Endothelial cell of umbilical vein (primary cell): ENCODE results near the gene LRP1B. TPM values are rescaled to one million over a fixed set of nuclear protein-coding genes. Genes with fewer than 3 reads are reported as not detected.

Source experiments
- BruUV-seq: library from RNA; stranded (reverse); fragments of 400-500 nt; replicated peaks from 2 replicates; lab custom pipeline; 2021; lab: Mats Ljungman, UMichigan
- CTCF ChIA-PET: fragments of 300-600, 350-600 bp; sonication (Branson Sonifier 250); formaldehyde crosslinking; loops from one replicate; lab custom pipeline; 2021; ENCODE audit warnings: antibody characterized with exemption, inconsistent platforms; lab: Charles Lee
- POLR2A ChIA-PET: fragments of 300-600, 350-600 bp; sonication (Branson Sonifier 250); formaldehyde crosslinking; loops from one replicate; lab custom pipeline; 2021; ENCODE audit warnings: antibody characterized with exemption, inconsistent platforms; lab: Charles Lee
- DNase-seq: peaks from one replicate; pipeline ENCODE4 v3.0.0-alpha.2; 2011; ENCODE audit warnings: low read depth, low spot score
- FAIRE-seq: peaks from 2 replicates; lab custom pipeline; 2011; peaks lifted over from hg19 to GRCh38; lab: Jason Lieb, UNC
- H2AFZ ChIP-seq: 2 replicates; pipeline ENCODE4 v1.6.0; 2012; ENCODE audit warnings: low read depth, low read length, control low read depth, inconsistent platforms
- H3K27ac ChIP-seq: 2 replicates; pipeline ENCODE4 v1.5.1; 2011; ENCODE audit warnings: low read depth, mild to moderate bottlenecking, control low read depth, low read length, moderate library complexity; ENCODE audit not compliant: insufficient read depth
- H3K27me3 ChIP-seq, 2 experiments: 2 replicates each; pipeline versions ENCODE4 v1.6.0 to v1.6.1; 2011; ENCODE audit warnings: low read length in 2 of 2, mixed read lengths in 1 of 2; ENCODE audit not compliant: control insufficient read depth in 2 of 2, insufficient read depth in 2 of 2
- H3K36me3 ChIP-seq, 2 experiments: 2 replicates in 1 of 2; 3 replicates in 1 of 2; pipeline ENCODE4 v1.5.1; 2011; ENCODE audit warnings: low read length in 2 of 2, mild to moderate bottlenecking in 1 of 2, moderate library complexity in 1 of 2; ENCODE audit not compliant: control insufficient read depth in 2 of 2, insufficient read depth in 2 of 2; ENCODE audit errors: extremely low read depth in 1 of 2
- H3K4me1 ChIP-seq: 3 replicates; pipeline ENCODE4 v1.5.1; 2011; ENCODE audit warnings: mild to moderate bottlenecking, low read length; ENCODE audit not compliant: control insufficient read depth, insufficient read depth; ENCODE audit errors: extremely low read depth
- H3K4me2 ChIP-seq: 2 replicates; pipeline ENCODE4 v1.6.1; 2011; ENCODE audit warnings: low read length, control low read depth, mixed read lengths; ENCODE audit not compliant: insufficient read depth
- H3K4me3 ChIP-seq, 3 experiments: fragments of 200-600 bp in 1 of 3; sonication (generic), shearing (Covaris generic) in 1 of 3; replicated peaks in 1 of 3; 2 replicates each; pipeline ENCODE4 v1.5.1; 2011 to 2016; ENCODE audit warnings: control low read depth in 3 of 3, low read length in 3 of 3, mild to moderate bottlenecking in 2 of 3, inconsistent platforms in 1 of 3, low read depth in 1 of 3, moderate library complexity in 1 of 3; ENCODE audit not compliant: insufficient read depth in 1 of 3
- H3K79me2 ChIP-seq: 2 replicates; pipeline ENCODE4 v1.6.0; 2012; ENCODE audit warnings: low read length, inconsistent platforms; ENCODE audit not compliant: control insufficient read depth, insufficient read depth
- H3K9ac ChIP-seq: replicated peaks from 2 replicates; pipeline ENCODE3; 2011; ENCODE audit warnings: low read length, control low read depth; ENCODE audit not compliant: insufficient read depth; ENCODE audit errors: extremely low read depth
- H3K9me1 ChIP-seq: replicated peaks from 3 replicates; pipeline ENCODE4 v1.6.0; 2011; ENCODE audit warnings: mild to moderate bottlenecking, low read length; ENCODE audit not compliant: control insufficient read depth, insufficient read depth; ENCODE audit errors: extremely low read depth
- H3K9me3 ChIP-seq: replicated peaks from 2 replicates; pipeline ENCODE4 v1.5.1; 2012; ENCODE audit warnings: low read length, inconsistent platforms; ENCODE audit not compliant: control insufficient read depth, insufficient read depth
- H4K20me1 ChIP-seq: replicated peaks from 2 replicates; pipeline ENCODE3; 2011; ENCODE audit warnings: mild to moderate bottlenecking, low read length; ENCODE audit not compliant: control insufficient read depth, insufficient read depth; ENCODE audit errors: extremely low read depth
- EZH2 ChIP-seq: IDR thresholded peaks from 2 replicates; pipeline ENCODE4 v1.6.1; 2012; ENCODE audit warnings: borderline replicate concordance, low read depth, mild to moderate bottlenecking, moderate library complexity, low read length, inconsistent platforms; ENCODE audit not compliant: severe bottlenecking
- FOS ChIP-seq: IDR thresholded peaks from 2 replicates; pipeline ENCODE4 v1.6.1; 2011; ENCODE audit warnings: mild to moderate bottlenecking, low read length, moderate library complexity, borderline replicate concordance; ENCODE audit not compliant: insufficient read depth
- GATA2 ChIP-seq: IDR thresholded peaks from 2 replicates; pipeline ENCODE4 v1.7.0; 2011; ENCODE audit warnings: low read depth, mild to moderate bottlenecking, moderate library complexity, mixed read lengths, low read length; ENCODE audit not compliant: insufficient read length, insufficient read depth
- JUN ChIP-seq: IDR thresholded peaks from 2 replicates; pipeline ENCODE4 v1.6.1; 2011; ENCODE audit warnings: borderline replicate concordance, low read depth; ENCODE audit not compliant: insufficient read length, insufficient read depth
- MYC ChIP-seq: IDR thresholded peaks from one replicate; pipeline ENCODE4 v1.6.1; 2011; ENCODE audit warnings: mild to moderate bottlenecking, low read depth, low read length
- POLR2A ChIP-seq: IDR thresholded peaks from 2 replicates; pipeline ENCODE4 v1.6.1; 2012; ENCODE audit warnings: low read depth, mild to moderate bottlenecking, control low read depth, low read length
- POLR2AphosphoS5 ChIP-seq: IDR thresholded peaks from 2 replicates; pipeline ENCODE4 v1.6.1; 2012; ENCODE audit warnings: low read depth, mild to moderate bottlenecking, control low read depth, low read length, moderate library complexity; ENCODE audit not compliant: insufficient read depth
- dilution Hi-C: fragments of 300-500 bp; cut with MboI; formaldehyde crosslinking; loops from one replicate; pipeline ENCODE4 v1.15.0; 2019; ENCODE audit warnings: low sequenced_read_pairs; ENCODE audit not compliant: extremely low pct_ligation_motif_present
- intact Hi-C: fragments of 100-400 bp; cut with micrococcal nuclease; formaldehyde crosslinking; loops from one replicate; pipeline ENCODE4 v1.10.0; 2022
- polyA plus RNA-seq, 4 experiments: library from polyadenylated mRNA; depleted of rRNA in 3 of 4; stranded (reverse) in 3 of 4; unstranded in 1 of 4; fragments of >200 nt; gene quantifications; 2 replicates each; pipeline versions ENCODE4 v1.2.1 to v1.2.3, GENCODE V29; 2011 to 2012; ENCODE audit warnings: missing spikeins in 1 of 4
- total RNA-seq: library from RNA; stranded (reverse); gene quantifications from 2 replicates; pipeline ENCODE4 v1.2.3, GENCODE V29; 2021
- TF ChIP-seq, protein P1 (sequence below): IDR thresholded peaks from 2 replicates; pipeline ENCODE4 v1.6.1; 2011; ENCODE audit not compliant: insufficient read depth, insufficient read length
- TF ChIP-seq, protein P2 (sequence below), 2 donors: IDR thresholded peaks; 1 replicate in 1 of 2; 2 replicates in 1 of 2; pipeline ENCODE4 v1.5.1; 2011; ENCODE audit warnings: low read length in 2 of 2, mild to moderate bottlenecking in 2 of 2, moderate library complexity in 2 of 2, control low read depth in 1 of 2, inconsistent platforms in 1 of 2, low read depth in 1 of 2; ENCODE audit not compliant: insufficient read depth in 1 of 2; ENCODE audit errors: extremely low read depth in 1 of 2

The LRP1B gene
- total and polyA plus RNA-seq, 2 donors (not counting 3 experiments of a cell fraction or from before 2014, with no cell fraction given): 0.03 to 0.07 TPM

DNA sequence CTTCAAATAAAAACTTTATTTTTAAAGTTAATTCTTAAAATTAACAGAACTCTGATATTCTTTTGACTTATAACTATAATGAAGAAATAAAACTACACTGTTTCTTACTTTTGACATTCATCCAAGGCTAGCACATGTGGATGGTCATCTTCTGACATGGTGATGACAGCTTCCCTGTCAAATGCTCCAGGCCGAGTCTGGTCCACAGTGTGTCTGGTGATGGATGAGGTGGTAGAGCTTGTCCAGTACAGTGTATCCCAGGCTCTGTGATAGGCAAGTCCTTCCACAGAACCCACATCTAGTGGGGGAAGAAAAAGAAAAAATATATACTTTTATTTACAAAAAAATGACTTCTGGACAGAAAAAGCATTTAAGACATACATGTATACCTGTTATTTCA, 1529.5 kb downstream of the LRP1B start:
- CTCF ChIA-PET: interaction anchor here (0.6 to 1.4 kb wide), 3 partner anchors 18 to 102 kb away, joined by 3 read pairs; no protein-coding TSS in a partner anchor
- no peaks in the 10 kb centered on the region for H3K4me1 ChIP-seq
- no peak for FAIRE-seq
- no peaks in the 10 kb centered on the region for H3K36me3 ChIP-seq
- no peak for TF ChIP-seq POLR2A
- no peak for TF ChIP-seq MYC
- no peak for TF ChIP-seq JUN
- TF ChIP-seq POLR2AphosphoS5: no peak
- no peak for TF ChIP-seq GATA2
- TF ChIP-seq FOS: no peak
- no peak for TF ChIP-seq EZH2
- TF ChIP-seq, protein P1, sequence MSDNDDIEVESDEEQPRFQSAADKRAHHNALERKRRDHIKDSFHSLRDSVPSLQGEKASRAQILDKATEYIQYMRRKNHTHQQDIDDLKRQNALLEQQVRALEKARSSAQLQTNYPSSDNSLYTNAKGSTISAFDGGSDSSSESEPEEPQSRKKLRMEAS: no peak
- TF ChIP-seq, protein P2, sequence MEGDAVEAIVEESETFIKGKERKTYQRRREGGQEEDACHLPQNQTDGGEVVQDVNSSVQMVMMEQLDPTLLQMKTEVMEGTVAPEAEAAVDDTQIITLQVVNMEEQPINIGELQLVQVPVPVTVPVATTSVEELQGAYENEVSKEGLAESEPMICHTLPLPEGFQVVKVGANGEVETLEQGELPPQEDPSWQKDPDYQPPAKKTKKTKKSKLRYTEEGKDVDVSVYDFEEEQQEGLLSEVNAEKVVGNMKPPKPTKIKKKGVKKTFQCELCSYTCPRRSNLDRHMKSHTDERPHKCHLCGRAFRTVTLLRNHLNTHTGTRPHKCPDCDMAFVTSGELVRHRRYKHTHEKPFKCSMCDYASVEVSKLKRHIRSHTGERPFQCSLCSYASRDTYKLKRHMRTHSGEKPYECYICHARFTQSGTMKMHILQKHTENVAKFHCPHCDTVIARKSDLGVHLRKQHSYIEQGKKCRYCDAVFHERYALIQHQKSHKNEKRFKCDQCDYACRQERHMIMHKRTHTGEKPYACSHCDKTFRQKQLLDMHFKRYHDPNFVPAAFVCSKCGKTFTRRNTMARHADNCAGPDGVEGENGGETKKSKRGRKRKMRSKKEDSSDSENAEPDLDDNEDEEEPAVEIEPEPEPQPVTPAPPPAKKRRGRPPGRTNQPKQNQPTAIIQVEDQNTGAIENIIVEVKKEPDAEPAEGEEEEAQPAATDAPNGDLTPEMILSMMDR (IDR thresholded peaks at IDR 0.05; ENCODE audit: extremely low read depth in 1 of 2, insufficient read depth in 1 of 2, low read depth in 1 of 2, low read length in 2 of 2): no peak
- H3K27ac ChIP-seq: no peak overlapping the region
- no peak overlapping the region for H2AFZ ChIP-seq
- H4K20me1 ChIP-seq: no peaks in the 10 kb centered on the region
- no peak overlapping the region for H3K4me3 ChIP-seq
- H3K9ac ChIP-seq: no peak overlapping the region
- H3K9me3 ChIP-seq: no peaks in the 10 kb centered on the region
- no peak overlapping the region for H3K4me2 ChIP-seq
- H3K9me1 ChIP-seq: no peaks in the 10 kb centered on the region
- BruUV-seq: no TSS peak
- no peaks in the 10 kb centered on the region for H3K27me3 ChIP-seq
- intact Hi-C loops (no loop called here), dilution Hi-C loops (no loop called here)
- POLR2A ChIA-PET: no interaction called here
- no peak for DNase-seq
- no peaks in the 10 kb centered on the region for H3K79me2 ChIP-seq
